Esophagus (tissue), 2 donors: ENCODE results near the gene DOCK8. TPM values are rescaled to one million over a fixed set of nuclear protein-coding genes. Genes with fewer than 3 reads are reported as not detected.
A peak's percentile ranks its signal among the peaks of the same experiment; 100 is the strongest.

Experiments used
- H3K27ac ChIP-seq, 2 donors: one replicate each; pipeline ENCODE4 v1.5.1; 2013; ENCODE audit warnings: low read depth in 2 of 2, mild to moderate bottlenecking in 2 of 2, inconsistent platforms in 1 of 2, low read length in 1 of 2, moderate library complexity in 1 of 2
- H3K27me3 ChIP-seq, 2 donors: one replicate each; pipeline ENCODE4 v1.6.1; 2013; ENCODE audit warnings: low read length in 2 of 2, control low read depth in 1 of 2, mild to moderate bottlenecking in 1 of 2; ENCODE audit not compliant: insufficient read depth in 2 of 2, control insufficient read depth in 1 of 2
- H3K36me3 ChIP-seq, 2 donors: one replicate each; pipeline ENCODE4 v1.6.1; 2013; ENCODE audit warnings: low read length in 1 of 2; ENCODE audit not compliant: control insufficient read depth in 2 of 2, insufficient read depth in 2 of 2
- H3K4me1 ChIP-seq, 2 donors: one replicate each; pipeline ENCODE4 v1.6.1; 2013; ENCODE audit warnings: low read length in 1 of 2; ENCODE audit not compliant: control insufficient read depth in 2 of 2, insufficient read depth in 2 of 2
- H3K4me3 ChIP-seq, 2 donors: one replicate each; pipeline ENCODE4 v1.5.1; 2013; ENCODE audit warnings: low read length in 2 of 2, mild to moderate bottlenecking in 2 of 2, low read depth in 1 of 2, moderate library complexity in 1 of 2
- H3K9me3 ChIP-seq, 2 donors: one replicate each; pipeline ENCODE4 v1.6.1; 2013; ENCODE audit warnings: mild to moderate bottlenecking in 2 of 2, low read depth in 1 of 2, low read length in 1 of 2, moderate library complexity in 1 of 2; ENCODE audit not compliant: control insufficient read depth in 2 of 2, insufficient read depth in 1 of 2
- WGBS, 2 donors: extraction: QIAGEN DNeasy Blood & Tissue Kit; methylation state at CpG; one replicate each; pipeline ENCODE4 v1.1.7; 2013; 5-methylcytosine and 5-hydroxymethylcytosine counted together
- polyA plus RNA-seq, 2 donors: library from polyadenylated mRNA; stranded (reverse); fragments of 200-250 nt; gene quantifications; one replicate each; pipeline ENCODE4 v1.2.3, GENCODE V29; 2013
- donor health status: healthy with polysubstance abuse.
- donor health status: Bipolar disorder and iron deficiency.

Gene DOCK8
- polyA plus RNA-seq, 2 donors: 3.6 to 5.1 TPM

GRCh38 chr9:346111-346571 is 131.5 kb downstream of the DOCK8 start:
- H3K36me3 ChIP-seq: peaks cover 2% of the 10 kb centered on the region in 2 donors
- no peaks in the 10 kb centered on the region for H3K9me3 ChIP-seq
- no peaks in the 10 kb centered on the region for H3K27me3 ChIP-seq
- H3K4me3 ChIP-seq: no peak overlapping the region
- H3K4me1 ChIP-seq: no peaks in the 10 kb centered on the region
- 72 to 74% methylated on average over 8 of the region's 8 CpGs for WGBS, 2 donors
- H3K27ac ChIP-seq: no peak overlapping the region

GRCh38 chr9:347667-348292 is 133.1 kb downstream of the DOCK8 start:
- WGBS, 2 donors: 30 to 34% methylated on average over 9 of the region's 9 CpGs
- Histone ChIP-seq H3K4me3 (no peak overlapping the region), H3K27me3 (no peaks in the 10 kb centered on the region), H3K27ac (no peak overlapping the region), H3K36me3 (peaks cover 2% of the 10 kb centered on the region in 2 donors), H3K4me1 (no peaks in the 10 kb centered on the region), H3K9me3 (no peaks in the 10 kb centered on the region)

- H3K27me3 ChIP-seq: no peaks in the 10 kb centered on the region
- WGBS, 2 donors: 54 to 64% methylated on average over 7 of the region's 7 CpGs
- no peaks in the 10 kb centered on the region for H3K9me3 ChIP-seq
- H3K36me3 ChIP-seq: peaks cover 0 to 2% of the 10 kb centered on the region in 2 donors
- H3K4me3 ChIP-seq: no peak overlapping the region
- H3K27ac ChIP-seq: no peak overlapping the region
- no peaks in the 10 kb centered on the region for H3K4me1 ChIP-seq
Measured at GRCh38 chr9:350384-350783, 135.7 kb downstream of the DOCK8 start.

- Histone ChIP-seq H3K27me3 (no peaks in the 10 kb centered on the region), H3K27ac (no peak overlapping the region), H3K36me3 (peaks cover 0 to 2% of the 10 kb centered on the region in 2 donors), H3K9me3 (no peaks in the 10 kb centered on the region), H3K4me1 (no peaks in the 10 kb centered on the region), H3K4me3 (no peak overlapping the region)
- 90 to 92% methylated on average over 5 of the region's 5 CpGs for WGBS, 2 donors
Measured at GRCh38 chr9:351916-352315, 137.3 kb downstream of the DOCK8 start.

GRCh38 chr9:353077-353476 is 138.4 kb downstream of the DOCK8 start:
- Histone ChIP-seq H3K4me3 (no peak overlapping the region), H3K9me3 (no peaks in the 10 kb centered on the region), H3K27me3 (no peaks in the 10 kb centered on the region), H3K27ac (peak overlapping the region in 1 of 2 donors; percentile 24), H3K4me1 (no peaks in the 10 kb centered on the region), H3K36me3 (peaks cover 0 to 2% of the 10 kb centered on the region in 2 donors)
- 29 to 50% methylated on average over 1 of the region's 1 CpG for WGBS, 2 donors

- WGBS, 2 donors: 78% methylated on average over 8 of the region's 8 CpGs
- H3K27ac ChIP-seq: no peak overlapping the region
- no peaks in the 10 kb centered on the region for H3K9me3 ChIP-seq
- H3K4me3 ChIP-seq: no peak overlapping the region
- H3K4me1 ChIP-seq: no peaks in the 10 kb centered on the region
- H3K27me3 ChIP-seq: no peaks in the 10 kb centered on the region
- no peaks in the 10 kb centered on the region for H3K36me3 ChIP-seq
Measured at GRCh38 chr9:354453-354852, 139.8 kb downstream of the DOCK8 start.

GRCh38 chr9:357560-357959 is 142.9 kb downstream of the DOCK8 start:
- H3K4me3 ChIP-seq: no peak overlapping the region
- H3K27me3 ChIP-seq: no peaks in the 10 kb centered on the region
- no peak overlapping the region for H3K27ac ChIP-seq
- H3K36me3 ChIP-seq: no peaks in the 10 kb centered on the region
- WGBS, 2 donors: 72 to 79% methylated on average over 4 of the region's 4 CpGs
- no peaks in the 10 kb centered on the region for H3K9me3 ChIP-seq
- no peaks in the 10 kb centered on the region for H3K4me1 ChIP-seq

GRCh38 chr9:362561-363273 is 148.1 kb downstream of the DOCK8 start:
- WGBS, 2 donors: 81 to 83% methylated on average over 7 of the region's 7 CpGs

GRCh38 chr9:363274-363612 is 148.6 kb downstream of the DOCK8 start:
- Histone ChIP-seq H3K27me3 (no peaks in the 10 kb centered on the region), H3K9me3 (no peaks in the 10 kb centered on the region), H3K36me3 (peaks cover 0 to 2% of the 10 kb centered on the region in 2 donors), H3K27ac (no peak overlapping the region), H3K4me3 (no peak overlapping the region), H3K4me1 (no peaks in the 10 kb centered on the region)
- WGBS, 2 donors: 81% methylated on average over 5 of the region's 5 CpGs

More at GRCh38 chr9:362561-363273, 148.1 kb downstream of the DOCK8 start:
- Histone ChIP-seq H3K4me3 (no peak overlapping the region), H3K27ac (no peak overlapping the region), H3K9me3 (no peaks in the 10 kb centered on the region), H3K4me1 (no peaks in the 10 kb centered on the region), H3K27me3 (no peaks in the 10 kb centered on the region), H3K36me3 (no peaks in the 10 kb centered on the region)

GRCh38 chr9:365436-365835 is 150.8 kb downstream of the DOCK8 start:
- no peaks in the 10 kb centered on the region for H3K27me3 ChIP-seq
- H3K9me3 ChIP-seq: no peaks in the 10 kb centered on the region
- no peak overlapping the region for H3K27ac ChIP-seq
- 62 to 75% methylated on average over 2 of the region's 2 CpGs for WGBS, 2 donors
- H3K36me3 ChIP-seq: peaks cover 2 to 6% of the 10 kb centered on the region in 2 donors
- no peaks in the 10 kb centered on the region for H3K4me1 ChIP-seq
- no peak overlapping the region for H3K4me3 ChIP-seq
